GM12892 (cell line): ENCODE results near the gene JAKMIP1.

Source experiments
- DNase-seq: peaks from one replicate; pipeline ENCODE4 v3.0.0; 2011; ENCODE audit not compliant: insufficient read length
- FAIRE-seq: peaks from 2 replicates; lab custom pipeline; 2011; peaks lifted over from hg19 to GRCh38; lab: Jason Lieb, UNC
- POLR2A ChIP-seq: IDR thresholded peaks from 2 replicates; pipeline ENCODE4 v1.6.1; 2011; ENCODE audit warnings: low read depth, low read length, control low read depth
- POLR2AphosphoS5 ChIP-seq: IDR thresholded peaks from 2 replicates; pipeline ENCODE4 v1.6.1; 2011; ENCODE audit warnings: low read depth, low read length, control low read depth
- TAF1 ChIP-seq: IDR thresholded peaks from 2 replicates; pipeline ENCODE4 v1.6.1; 2011; ENCODE audit warnings: low read depth, mild to moderate bottlenecking, control low read depth, low read length, borderline replicate concordance

JAKMIP1 gene

GRCh38 chr4:6235901-6236640, 35.7 kb upstream of the JAKMIP1 start:
- TF ChIP-seq POLR2AphosphoS5 (no peak), POLR2A (no peak), TAF1 (no peak)
- DNase-seq (no peak), FAIRE-seq (no peak)

GRCh38 chr4:6235012-6235411, 34.7 kb upstream of the JAKMIP1 start:
- DNase-seq (no peak), FAIRE-seq (no peak)
- no peak for TF ChIP-seq POLR2AphosphoS5
- TF ChIP-seq TAF1, result no peak
- TF ChIP-seq POLR2A, result no peak

- FAIRE-seq, result no peak
- DNase-seq, result no peak
- TF ChIP-seq TAF1 (no peak), POLR2AphosphoS5 (no peak), POLR2A (no peak)
These were observed 33.6 kb upstream of the JAKMIP1 start for GRCh38 chr4:6233929-6234328.

- no peak for FAIRE-seq
These were observed 32.8 kb upstream of the JAKMIP1 start for GRCh38 chr4:6232836-6233785.

GRCh38 chr4:6231663-6232165, 31.4 kb upstream of the JAKMIP1 start:
- FAIRE-seq (no peak), DNase-seq (no peak)
- TF ChIP-seq TAF1 (no peak), POLR2A (no peak), POLR2AphosphoS5 (no peak)

More at GRCh38 chr4:6232836-6233785, 32.8 kb upstream of the JAKMIP1 start:
- DNase-seq, result no peak
- no peak for TF ChIP-seq POLR2AphosphoS5
- no peak for TF ChIP-seq TAF1
- TF ChIP-seq POLR2A, result no peak

- no peak for FAIRE-seq
- TF ChIP-seq TAF1 (no peak), POLR2A (no peak), POLR2AphosphoS5 (no peak)
- DNase-seq, result no peak
These were observed 30.7 kb upstream of the JAKMIP1 start for GRCh38 chr4:6230827-6231662.

- FAIRE-seq, result no peak
- no peak for DNase-seq
- no peak for TF ChIP-seq POLR2AphosphoS5
- TF ChIP-seq TAF1, result no peak
- no peak for TF ChIP-seq POLR2A
These were observed 30.1 kb upstream of the JAKMIP1 start for GRCh38 chr4:6230502-6230785.

- TF ChIP-seq POLR2A, result no peak
- no peak for TF ChIP-seq POLR2AphosphoS5
- TF ChIP-seq TAF1, result no peak
- DNase-seq (no peak), FAIRE-seq (no peak)
These were observed 29.5 kb upstream of the JAKMIP1 start for GRCh38 chr4:6229671-6230501.

GRCh38 chr4:6229095-6229494, 28.7 kb upstream of the JAKMIP1 start:
- FAIRE-seq (no peak), DNase-seq (no peak)
- TF ChIP-seq POLR2AphosphoS5, result no peak
- TF ChIP-seq POLR2A, result no peak
- no peak for TF ChIP-seq TAF1
